Right hindlimb (tissue), 1 donor: Measurements from ENCODE around the gene WNT6.

Experiments used
- DNase-seq: peaks from one replicate; pipeline ENCODE4 v3.0.0-alpha.2; 2018

Gene WNT6

DNA sequence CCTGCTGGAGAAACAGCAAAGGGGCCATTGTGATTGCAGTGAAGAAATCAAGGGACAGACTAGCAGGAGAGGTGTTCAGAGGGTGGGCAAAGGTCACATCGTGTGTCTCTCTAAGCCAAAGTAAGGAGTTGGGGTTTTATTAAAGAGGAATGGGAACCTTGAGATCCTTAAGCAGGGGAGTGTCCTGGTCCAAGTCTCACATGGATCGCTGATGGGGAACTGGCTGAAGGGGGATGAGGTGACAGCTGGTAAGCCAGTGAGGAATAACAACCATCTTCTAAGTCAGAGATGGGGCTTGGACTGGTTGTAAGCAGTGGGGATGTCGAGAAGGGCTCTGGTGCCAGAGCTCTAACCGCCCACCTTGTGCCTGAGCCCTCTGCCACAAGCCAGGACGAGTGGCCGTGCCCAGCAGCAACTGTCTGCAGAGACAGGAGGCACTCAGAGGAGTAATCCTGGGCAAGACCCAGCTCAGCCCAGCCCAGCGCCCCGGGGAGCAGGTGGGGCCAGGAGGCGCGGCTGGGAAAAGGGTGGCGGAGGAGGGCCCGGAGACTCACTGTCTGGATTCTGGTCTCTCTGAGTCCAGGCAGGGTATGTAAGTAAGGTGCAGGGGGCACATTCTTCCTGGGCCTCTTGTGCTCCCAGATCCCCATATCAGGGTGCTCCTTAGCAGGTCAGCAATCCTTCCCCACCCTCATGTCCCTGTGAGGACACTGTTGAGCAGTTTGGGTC is 34.7 kb downstream of the WNT6 start:
- DNase-seq: no peak

DNA sequence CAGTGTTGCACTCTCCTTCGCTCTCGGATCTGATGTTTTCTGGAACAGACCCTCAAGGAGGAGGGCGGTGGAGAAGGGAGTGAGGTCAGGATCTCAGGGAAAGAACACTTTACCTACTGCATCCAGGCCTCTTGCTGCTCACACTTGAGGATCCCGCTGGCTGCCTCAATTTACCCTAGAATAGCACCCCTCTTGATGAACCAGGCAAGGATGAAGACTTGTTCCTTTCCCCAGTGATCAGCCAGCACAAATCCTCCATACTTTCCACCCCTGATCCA is 35.2 kb downstream of the WNT6 start:
- no peak for DNase-seq

DNA sequence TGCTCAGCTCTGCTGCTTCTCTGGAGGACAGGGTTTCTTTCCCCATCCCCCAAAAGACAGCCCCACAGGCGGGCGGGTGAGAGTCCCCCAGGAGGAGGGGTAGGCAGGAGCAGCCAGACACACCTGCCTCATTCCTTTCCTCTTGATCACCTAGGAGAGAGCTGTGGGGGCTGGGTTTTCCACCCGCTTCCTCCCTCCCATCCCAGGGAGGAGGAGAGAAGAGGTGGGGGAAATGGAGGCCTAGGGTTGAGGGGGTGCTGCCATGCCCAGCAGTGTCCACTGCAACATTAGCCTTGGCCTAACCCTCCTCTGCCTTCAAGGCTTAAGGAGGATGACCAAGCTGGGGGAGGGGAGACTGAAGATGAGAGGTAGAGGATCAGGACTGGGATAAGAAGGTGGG is 35.7 kb downstream of the WNT6 start:
- DNase-seq: no peak

DNA sequence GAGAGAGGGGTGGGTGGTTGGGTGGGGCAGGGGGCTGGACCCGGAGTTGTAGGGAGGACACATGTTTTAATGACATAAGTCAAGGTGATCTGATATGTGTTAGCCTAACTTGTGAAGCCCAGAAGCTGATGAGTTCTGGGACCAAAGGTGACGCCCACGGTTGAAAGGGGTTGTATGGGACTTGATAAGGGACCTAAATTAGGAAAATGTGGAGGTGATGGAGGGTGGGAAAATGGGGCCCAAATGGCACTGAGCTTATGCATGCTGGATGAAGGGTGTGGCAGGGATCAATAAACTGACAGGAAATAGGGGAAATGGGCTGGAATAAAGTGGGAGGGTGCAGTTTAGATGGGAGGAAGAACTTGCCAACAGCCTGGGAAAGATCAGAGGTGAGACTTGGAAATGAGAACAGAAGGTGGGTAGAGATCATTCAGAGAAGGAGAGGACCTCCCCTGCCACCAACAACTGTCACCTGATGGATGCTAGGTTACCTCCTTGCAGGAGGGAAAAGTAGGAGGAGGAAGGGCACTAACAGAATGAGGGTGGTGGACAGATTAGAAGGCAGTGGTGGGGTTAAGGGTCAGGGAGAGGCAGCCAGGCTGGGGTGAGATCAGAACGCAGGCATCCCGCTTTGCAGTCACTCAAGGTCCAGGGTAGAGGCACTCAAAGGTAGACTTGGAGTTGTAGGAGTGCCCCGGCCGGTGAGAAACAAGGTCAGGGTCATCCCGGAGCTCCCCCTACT is 36.3 kb downstream of the WNT6 start:
- no peak for DNase-seq

DNA sequence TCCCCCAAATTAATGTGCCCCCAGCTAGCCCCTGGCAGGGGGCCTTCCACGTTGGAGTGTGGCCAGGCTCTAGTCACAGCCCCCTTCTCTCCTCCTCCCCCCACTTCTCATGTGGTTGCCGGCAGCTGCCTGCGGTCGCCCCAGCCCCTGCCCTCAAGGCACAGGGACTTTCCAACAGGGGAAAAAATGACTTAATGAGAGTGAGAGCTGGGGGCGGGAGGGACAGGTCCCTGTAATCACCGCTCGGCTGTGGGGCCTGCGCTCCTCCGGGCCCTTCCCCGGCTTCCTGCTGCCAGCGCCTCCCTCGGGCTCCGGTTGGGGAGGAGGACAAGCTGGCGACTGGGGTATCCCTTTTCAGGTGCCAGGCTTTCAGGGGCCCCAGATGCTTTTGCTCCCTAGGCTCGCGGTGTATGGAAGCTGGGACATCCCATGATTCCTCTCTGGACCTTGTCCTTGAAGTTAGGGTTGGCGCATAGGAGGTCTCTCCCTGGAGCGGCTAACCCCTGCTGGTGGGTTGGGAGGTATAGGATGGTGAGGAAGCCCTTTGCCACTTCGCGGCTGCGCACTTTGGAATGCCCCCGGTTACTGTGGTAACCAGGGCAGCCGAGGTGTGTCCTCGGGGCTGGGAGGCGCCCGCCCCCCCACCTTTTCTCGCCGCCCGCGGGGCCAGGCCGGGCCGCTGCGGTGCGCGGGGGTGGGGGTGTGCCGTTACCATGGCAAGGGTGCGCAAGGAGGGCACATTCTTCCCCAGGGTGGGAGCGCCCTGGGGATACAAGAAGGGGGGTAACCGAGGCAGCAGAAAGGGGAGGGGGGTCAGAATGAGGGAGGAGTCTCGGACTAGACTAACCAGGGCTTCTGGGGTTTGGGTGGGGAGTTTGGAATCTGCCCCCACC is 37.1 kb downstream of the WNT6 start:
- no peak for DNase-seq

DNA sequence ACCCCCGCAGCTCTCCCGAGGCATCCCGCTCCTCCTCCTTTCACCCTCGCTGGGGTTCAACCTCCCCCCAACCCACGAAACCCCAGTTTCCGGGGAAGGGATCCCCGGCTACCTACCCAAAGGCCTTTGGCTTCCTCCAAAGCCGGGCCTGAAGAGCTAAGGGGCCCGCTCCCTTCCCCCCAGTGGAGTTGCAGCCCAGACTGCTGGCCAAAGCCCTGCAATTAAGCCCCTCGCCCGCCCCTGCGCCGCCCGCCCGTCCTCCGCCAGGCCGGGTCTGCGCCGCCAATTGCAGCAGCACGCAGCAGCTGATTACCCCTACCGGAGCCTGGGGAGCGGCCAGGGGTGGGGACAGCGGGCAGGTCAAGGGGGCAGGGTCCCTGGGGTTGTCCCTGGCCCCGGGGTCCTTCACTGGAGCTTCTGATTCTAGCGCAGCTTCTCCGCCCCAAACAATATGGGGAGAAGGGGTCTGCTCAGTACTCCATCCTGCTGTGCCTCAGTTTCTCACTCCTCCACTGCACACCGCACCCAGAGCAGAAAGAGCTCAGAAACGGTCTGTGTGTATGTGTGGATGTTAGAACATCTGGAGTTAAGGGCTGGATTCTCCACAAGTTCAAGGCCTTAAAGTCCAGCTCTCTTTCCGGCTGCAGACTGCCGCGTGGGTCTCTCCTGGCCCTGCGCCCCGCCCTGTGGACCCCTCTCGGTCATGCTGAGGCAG is 37.9 kb downstream of the WNT6 start:
- DNase-seq: no peak

DNA sequence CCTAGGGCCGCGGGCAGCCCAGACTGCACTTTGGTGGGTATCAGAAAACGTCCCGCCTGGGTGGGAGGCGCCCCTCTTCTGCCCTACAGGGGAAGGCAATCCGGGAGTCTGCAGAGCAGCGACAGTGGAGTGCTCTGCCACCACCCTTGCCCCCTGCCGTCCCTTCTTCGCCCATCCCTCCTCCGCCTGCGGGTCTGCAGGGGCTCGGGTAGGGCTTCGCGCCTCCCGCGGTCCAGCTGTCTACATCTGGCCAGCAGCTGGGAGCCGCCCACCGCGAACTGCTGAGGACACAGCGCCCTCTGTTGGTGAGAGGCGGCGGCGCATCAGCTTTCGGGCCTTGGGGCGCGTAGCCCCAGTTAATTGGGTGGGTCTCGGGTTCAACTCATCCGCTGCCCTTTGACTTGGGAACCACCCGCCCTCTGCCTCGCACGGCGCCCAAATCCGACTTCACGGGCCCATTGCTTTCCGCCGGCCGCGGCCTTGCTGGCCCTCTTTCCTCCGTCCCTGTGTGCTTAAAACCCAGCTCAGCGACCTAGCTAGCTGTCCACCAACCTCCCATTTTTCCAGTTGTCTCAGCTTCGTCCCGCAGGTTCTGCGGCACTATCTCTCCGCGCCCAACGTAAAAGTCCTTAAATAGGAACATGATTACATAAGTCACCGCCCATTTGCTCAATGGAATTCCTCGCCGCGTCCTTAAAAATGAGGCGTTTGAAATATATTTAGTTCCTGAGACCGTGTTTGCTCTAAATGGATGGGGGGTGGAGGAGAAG is 38.7 kb downstream of the WNT6 start:
- DNase-seq: peak; percentile 75

DNA sequence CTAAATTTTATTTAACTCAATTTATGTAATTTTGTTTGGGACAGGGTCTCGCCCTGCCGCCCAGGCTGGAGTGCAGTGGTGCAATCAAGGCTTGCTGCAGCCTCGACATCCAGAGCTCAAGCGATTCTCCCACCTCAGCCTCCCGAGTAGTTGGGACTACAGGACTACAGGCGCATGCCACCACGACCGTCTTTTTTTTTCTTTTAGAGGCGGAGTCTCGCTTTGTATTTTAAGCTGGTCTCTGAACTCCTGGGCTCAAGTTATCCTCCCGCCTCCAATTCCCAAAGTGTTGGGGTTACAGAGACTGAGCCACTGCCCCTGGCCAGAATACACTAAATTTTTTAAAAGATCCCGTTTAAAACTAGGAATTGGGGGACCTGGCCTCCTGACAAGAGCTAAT is 39.5 kb downstream of the WNT6 start:
- DNase-seq: no peak

DNA sequence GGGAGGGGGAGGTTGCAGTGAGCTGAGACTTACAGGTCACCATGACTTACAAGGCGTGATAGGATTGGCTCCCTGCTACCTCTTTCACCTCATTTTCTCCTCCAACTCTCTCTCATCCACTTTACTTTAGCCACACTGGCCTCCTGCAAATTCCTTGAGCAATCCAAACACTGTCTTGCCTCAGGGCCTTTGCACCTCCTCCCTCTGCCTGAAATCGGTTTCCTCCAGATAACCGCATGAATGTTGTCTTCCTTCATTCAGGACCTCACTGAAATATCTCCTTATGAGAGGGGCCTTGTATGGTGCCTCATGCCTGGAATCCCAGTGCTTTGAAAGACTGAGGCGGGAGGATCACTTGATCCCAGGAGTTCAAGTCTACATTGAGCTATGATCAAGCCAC is 42.8 kb downstream of the WNT6 start:
- no peak for DNase-seq

DNA sequence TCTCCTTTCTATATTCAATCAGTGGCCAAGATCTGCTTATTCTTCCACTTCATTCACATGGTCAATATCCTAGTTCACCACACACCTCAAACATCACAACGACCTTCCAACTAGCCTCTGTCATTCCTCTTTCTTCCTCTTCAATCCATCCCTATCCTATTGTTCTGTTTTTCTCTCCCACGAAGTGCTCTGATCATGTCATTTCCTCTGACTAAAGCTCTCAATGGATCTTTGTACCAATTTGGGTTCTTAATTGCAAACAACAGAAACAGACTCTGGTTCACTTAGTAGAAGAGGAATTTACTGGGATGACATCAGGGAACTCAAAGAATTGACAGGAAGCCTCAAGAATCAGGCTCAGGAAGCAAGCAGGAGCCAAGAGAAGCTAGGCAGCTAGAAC is 44.6 kb downstream of the WNT6 start:
- no peak for DNase-seq

DNA sequence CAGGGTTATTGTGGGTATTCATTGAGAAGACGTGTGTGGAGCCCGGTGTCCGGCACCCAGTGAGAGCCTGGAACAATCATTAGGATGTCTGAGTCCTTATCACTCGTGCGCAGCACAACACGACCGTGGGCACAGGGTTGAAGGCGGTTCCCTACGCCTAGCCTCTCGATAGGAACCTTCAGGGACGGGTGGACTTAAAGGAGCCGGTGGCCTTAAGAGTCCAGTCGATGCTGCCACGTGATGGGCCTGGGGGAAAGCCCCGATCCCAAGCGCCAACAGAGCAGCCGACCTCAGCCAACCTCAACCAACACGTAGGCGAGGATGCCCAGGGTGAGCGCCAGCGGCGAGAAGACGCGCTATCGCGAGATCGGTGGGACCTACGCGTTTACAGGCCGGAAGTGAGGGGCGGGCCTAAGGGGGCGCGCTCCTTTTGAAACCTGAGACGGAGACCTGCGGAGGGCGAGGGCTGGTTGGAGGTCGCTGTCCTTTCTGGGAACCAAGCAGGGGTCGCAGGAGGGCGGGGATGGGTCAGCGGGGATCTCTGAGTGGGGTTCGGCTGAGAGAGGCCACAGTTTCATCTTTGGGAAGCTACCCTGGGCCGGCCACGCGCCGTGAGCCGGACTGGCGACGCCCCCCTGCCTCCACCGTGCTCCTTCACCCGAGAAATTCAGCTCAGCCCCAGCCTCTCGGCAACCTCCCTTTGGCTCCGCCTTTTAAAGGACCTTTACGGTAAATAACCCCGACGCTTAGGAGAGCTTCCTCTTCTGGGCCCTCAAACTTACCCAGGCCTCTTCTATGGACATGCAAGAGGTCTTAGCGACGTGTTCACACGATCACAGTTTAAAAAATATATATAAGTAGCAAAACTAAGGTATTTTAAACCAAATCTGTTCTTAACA is 49.4 kb downstream of the WNT6 start:
- DNase-seq: peak; percentile 91

DNA sequence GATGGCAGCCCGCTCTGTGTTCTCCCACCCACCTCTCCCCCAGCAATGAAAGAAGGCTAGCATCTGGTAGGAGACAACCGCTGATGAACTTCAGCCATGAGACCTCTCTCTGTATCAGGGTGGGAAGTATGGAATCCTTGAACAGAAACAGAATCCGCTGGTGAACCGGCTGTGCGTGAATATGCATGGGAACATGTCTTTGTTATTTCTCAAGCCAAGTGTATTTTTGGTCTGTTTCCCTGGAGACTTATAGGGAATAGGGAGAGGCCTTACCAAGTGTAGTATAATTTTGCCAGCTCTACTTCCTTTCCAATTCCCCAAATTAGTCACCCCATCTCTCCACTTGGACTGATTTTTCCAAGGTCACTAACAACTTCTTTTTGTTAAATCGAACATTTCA is 51.1 kb downstream of the WNT6 start:
- DNase-seq: no peak

DNA sequence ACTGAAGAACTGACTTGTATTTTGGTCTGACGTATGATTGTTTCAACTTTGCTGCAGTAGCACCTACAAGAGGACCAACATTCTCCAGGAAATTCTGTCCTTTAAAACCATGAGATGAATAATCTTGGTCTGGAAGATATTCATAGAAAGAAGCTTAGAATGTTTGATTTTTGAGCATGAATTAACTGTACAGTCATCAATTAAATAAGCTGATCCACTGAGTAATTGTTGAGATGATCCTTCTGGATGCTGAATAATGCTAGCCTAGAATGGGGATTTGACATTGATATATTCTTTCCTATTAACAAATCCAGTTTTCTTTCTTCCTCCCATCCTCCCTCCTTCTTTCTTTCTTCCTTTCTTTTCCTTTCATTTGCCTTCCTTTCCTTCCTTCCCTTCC is 60.9 kb downstream of the WNT6 start:
- DNase-seq: no peak
